LNCAP (cell line): ENCODE data around the gene PLAAT1.

Source experiments
- CTCF ChIP-seq: fragments of 450-650 bp; IDR thresholded peaks from 2 replicates; pipeline ENCODE4 v1.5.1; 2017; ENCODE audit warnings: mild to moderate bottlenecking

Gene PLAAT1

GRCh38 chr3:193240850-193241706 lies at the start of gene PLAAT1:
Gene PLAAT1 (plus strand): TSS chr3:193241222. CDS start chr3:193255651, 14,429 bp downstream.
- TF ChIP-seq CTCF, result no peak

- TF ChIP-seq CTCF, result no peak
Observed at GRCh38 chr3:193194371-193194770, 46.7 kb upstream of the PLAAT1 start.

GRCh38 chr3:193196746-193197145 lies 44.3 kb upstream of the PLAAT1 start:
- no peak for TF ChIP-seq CTCF

- TF ChIP-seq CTCF, result no peak
Observed at GRCh38 chr3:193207290-193208273, 33.4 kb upstream of the PLAAT1 start.

GRCh38 chr3:193210618-193211017 lies 30.4 kb upstream of the PLAAT1 start:
- no peak for TF ChIP-seq CTCF

GRCh38 chr3:193211173-193211572 lies 29.8 kb upstream of the PLAAT1 start:
- TF ChIP-seq CTCF, result no peak

GRCh38 chr3:193211984-193212383 lies 29.0 kb upstream of the PLAAT1 start:
- no peak for TF ChIP-seq CTCF
